Stimulated activated CD4-positive, alpha-beta T cell treated with anti-CD3 and anti-CD28 coated beads, Interleukin-15, amount 100 ng/mL, for 48 hours (primary cell): ENCODE measurements around the gene SYNE1.

ENCODE experiments used
- DNase-seq, 2 donors: peaks; one replicate each; pipeline ENCODE4 v3.0.0-alpha.2; 2020; ENCODE audit warnings: low read depth in 2 of 2

Gene SYNE1

DNA sequence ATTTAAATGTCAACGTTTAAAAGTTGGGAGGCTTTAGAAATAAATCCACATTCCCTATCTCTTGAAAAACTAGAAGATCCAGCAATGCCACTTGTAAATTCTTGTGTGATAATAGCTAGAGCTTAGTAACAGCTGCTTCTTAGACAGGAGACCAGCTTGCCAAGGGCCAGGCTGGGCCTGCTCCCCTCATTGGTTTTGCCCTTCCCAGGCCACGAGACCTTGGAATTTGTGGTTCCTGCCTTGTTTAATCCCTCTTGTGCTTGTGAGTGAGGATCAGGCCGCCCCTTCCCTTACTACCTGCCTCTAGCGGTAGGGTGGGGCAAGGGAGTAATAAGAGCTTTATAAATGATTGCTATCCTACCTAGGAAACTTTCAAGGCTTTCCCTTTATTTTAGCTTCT lies 363.5 kb downstream of the SYNE1 start:
- no peak for DNase-seq

DNA sequence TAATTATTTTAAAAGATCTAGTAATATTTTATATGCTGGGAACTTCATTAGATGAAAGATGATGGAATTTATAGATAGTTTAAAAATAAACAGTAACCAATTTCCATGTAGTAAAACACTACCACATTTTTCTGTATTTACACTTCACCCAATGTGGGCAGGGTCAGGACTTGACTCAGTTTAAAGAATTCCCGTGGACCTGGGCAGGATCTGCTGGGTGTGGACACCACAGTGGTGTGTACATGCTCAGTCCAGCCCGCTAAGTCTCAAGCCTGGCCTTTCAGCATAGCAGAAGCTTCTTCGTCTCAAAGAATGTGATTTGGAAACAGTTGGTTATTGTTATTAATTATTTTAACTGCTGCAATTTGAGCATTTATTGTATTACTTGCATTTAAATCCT lies 364.2 kb downstream of the SYNE1 start:
- DNase-seq, result no peak

DNA sequence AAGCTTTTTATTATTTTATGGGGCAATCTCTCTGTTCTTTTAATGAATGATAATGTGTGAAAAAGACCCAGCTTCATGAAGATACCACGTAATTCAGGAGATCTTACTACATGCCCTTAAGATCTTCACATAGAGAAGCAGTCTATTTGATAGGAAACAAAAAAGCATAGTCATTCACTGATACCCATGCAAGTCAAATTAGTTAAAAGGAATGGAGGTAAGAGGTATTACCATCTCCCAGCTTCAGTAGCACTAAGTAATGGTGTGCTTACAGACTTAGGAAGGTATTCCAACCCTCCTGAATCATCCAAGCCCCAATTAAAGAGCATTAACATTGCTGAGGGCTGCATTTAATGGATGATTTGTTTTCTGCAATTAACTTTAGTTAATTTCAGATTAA lies 364.7 kb downstream of the SYNE1 start:
- no peak for DNase-seq

DNA sequence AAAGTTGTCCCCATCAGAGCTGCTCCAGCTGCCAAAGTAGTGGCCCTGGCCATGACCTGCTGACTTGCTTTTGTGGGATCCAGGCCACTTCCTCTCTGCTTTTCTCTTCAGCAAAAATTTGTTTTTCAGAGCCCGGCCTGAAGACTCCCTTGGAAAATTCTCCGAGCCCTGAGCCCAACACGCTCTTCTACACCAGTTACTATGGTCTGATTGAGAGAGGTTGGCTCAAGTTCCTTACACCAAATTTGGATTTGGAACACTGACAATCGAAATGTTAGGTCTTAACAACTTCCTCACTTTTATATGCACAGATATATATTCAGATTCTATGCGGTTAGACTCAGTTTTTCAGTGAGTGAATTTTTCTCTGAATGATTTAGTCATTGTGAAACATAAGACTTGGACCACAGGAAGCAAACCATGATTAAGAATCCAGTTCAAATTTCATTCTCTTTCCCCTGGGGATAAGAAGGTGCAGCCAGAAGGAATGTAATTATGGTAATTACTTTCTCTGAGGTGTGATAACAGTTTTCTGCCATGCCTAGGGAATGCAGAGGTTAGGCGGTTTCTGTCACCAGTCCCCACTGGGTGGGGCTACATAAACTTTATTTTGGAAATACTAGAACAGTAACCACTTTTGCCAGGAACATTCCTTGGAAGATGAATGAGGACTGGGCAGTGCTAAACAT lies 365.2 kb downstream of the SYNE1 start:
- no peak for DNase-seq

DNA sequence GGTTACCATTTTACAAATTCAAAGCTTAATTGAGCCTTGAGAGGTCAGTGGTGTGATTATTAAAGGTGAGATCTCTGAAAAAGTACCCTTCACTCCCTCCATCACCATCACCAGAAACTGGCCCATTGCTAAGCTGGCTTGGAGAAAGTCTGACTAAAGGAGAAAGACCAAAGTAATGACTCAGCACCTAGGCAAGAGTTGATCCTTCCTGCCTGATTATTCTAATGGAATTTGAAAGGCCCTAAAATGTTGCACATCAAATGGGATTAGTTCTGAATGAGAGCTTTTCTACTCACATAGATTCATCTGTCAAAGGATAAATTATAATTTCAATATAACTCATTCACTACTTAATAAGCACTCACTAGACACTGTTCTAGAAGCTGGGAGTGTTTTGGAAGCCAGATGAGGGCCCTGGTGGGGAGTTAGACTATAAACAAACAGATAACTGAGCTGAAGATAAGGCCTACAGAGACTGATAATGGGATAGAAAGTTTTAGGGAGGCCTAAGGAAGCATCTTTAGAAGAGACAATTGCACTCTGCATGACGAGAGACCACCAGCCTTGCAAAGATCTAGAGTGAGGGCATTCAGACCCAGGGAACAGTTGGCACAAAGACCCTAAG lies 366.7 kb downstream of the SYNE1 start:
- no peak for DNase-seq

DNA sequence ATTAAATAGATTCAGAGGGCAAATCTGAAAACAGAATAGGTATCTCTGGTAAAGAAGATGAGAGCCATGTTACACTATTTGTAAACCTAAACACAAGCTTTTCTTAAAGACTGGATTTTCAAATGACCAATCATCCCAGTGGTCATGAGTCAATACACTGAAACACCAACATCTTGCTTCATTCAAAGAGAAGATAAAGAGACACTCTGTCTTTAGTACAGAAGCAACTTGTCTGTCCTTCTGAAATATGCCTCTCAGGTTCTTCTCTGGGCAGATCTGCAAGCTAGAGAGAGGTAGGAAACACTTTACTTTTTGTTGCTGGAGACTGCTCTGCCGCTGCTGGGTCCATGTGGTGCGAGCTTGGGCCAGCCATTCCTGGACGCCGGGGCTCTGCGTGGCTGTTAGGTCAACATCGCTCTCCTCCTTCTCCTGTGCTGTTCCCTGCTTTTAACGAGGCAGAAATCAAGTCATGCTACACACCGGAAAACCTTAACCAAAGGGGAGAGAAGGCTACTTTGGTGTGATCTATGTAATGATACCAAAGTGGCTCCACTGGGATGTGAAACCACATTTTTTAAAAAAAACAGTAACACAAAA lies 368.2 kb downstream of the SYNE1 start:
- no peak for DNase-seq

DNA sequence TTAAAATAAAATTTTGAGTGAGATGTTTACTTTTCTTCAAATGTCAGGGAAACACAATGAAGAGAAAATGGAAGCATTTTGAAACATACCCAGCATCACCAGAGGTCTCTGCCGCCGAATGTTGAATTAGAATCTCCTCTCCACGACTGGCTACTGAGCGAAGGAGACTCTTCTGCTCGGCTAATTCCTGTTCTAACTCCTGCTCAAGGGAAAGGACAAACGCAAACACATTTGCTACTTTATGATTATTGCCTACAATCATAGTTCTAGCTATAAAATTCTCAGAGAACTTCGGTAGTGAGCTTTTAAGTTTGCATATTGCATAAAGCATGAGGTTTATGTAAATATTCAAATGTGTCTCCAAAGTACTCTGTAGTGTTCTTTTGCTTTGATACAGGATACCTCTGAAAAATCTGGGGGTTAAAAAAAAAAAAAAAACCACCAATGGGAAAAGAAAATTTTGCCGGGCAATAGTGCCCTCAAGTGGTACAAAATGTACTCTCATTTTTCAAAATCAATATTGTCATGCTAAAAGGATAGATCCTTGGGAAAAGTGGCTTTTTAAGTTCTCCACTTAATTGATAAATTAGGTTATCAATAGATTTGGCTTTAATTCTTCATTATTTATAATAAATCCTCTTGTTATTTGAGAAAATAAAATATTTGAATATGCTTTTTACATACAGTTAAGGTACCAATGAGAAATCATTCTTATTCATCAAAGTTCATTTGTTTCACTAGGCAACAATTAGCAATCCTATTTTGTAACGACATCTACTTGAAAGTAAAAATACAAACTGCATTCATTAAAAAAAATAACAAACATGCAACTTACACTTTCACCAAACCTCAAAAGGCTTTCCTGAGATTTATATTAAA lies 369.0 kb downstream of the SYNE1 start:
- peak in 1 of 2 donors; percentile 14 for DNase-seq

DNA sequence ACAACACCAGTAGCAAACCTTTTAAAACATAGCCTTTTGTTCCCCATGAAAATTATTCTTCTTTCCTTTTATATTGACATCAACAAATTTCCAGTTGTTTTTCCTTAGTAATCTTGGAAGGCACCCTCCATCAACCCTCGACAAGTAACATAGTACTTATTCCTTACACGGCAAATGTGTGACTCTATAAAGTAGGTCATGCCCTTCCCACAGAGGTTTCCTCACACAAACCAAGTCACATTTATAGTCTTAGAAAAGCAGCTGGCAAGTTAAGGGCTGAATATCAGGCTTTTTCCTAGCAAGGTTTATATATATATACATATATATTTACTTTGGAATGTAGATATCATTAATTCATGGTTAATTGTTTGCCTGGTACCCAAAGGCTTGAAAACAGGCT lies 371.5 kb downstream of the SYNE1 start:
- DNase-seq, result no peak

DNA sequence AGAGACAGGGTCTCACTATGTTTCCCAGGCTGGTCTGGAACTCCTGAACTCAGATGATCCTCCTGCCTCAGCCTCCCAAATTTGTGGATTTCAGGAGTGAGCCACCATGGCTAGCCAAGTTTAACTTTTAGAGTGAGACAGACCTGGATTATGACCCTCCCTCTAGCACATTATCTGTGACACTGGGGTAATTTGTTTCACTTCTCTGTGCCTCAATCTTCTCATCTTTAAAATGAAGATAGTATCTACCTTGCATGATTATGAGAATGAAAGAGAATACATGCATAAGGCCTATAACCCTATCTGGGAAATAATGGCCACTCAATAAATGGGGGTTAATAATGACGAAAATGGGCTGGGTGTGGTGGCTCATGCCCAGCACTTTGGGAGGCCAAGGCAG lies 373.6 kb downstream of the SYNE1 start:
- no peak for DNase-seq

DNA sequence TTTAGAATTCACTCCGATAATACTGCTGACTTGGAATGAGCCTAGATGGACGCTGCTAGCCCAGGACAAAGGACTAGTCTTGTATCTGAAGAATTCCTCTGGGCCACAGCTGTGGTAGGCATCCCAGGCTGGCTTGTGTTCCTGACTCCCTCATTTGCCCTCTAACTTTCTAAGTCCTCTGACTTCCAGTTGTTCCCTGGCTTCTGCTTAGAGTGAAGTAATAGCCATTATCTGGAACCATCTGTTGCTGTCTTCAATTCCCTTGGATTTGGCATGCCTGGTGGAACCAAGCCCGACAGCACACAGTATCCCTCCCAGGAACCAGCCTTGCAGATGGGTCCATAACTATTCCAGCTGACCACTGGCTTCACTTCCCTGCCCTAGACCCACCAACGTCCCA lies 376.0 kb downstream of the SYNE1 start:
- no peak for DNase-seq

DNA sequence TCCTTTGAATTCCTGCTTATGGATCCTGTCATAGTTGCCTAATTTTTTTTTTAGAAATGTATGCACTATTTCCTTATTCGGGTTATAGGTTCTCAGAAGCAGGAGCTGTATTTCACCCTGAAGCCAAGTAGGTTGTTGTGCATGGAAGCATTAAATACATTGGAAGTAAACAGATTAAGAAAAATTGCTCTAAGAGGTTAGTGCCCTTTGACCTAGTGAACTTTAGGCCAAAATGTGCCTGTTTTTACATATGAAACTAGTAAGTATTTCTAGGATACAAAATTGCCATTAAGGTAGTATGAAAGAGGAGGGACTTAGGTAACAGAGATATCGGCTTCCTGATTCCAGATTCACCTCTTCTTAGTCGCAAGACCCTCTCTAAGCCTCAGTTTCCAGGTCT lies 377.9 kb downstream of the SYNE1 start:
- DNase-seq, result no peak

DNA sequence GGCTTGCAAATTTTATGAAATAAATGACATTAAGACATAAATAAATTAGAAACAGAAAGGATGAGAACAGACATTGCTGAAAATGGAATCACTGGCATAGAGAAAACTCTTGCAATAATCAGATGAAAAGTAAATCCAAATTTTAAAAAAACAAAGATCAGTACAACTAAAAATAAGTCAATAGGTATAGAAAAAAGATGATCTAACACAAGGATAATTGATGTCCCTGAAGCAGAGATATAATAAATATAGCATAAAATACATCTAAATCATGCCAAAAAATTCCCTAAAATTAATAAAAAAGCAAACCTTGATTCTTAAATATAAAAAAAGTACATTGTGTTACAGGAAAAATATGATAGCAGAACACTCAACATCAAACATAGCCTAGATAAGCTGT lies 379.6 kb downstream of the SYNE1 start:
- DNase-seq, result no peak

DNA sequence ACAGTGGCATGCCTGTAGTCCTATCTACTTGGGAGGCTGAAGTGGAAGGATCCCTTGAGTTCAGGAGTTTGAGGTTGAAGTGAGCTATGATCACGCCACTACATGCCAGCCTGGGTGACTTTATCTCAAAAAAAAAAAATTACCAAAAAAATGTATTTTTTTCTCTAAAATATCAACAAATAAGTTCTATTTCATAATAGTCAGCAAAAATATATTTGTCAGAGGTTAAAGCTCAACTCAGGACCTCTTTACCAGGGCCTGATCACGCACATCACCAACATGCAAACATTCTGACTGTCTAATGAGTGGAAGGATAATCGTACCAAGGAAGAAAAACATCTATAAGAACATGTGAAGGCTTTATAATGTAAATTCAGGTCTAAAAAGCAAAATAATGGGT lies 387.0 kb downstream of the SYNE1 start:
- no peak for DNase-seq

DNA sequence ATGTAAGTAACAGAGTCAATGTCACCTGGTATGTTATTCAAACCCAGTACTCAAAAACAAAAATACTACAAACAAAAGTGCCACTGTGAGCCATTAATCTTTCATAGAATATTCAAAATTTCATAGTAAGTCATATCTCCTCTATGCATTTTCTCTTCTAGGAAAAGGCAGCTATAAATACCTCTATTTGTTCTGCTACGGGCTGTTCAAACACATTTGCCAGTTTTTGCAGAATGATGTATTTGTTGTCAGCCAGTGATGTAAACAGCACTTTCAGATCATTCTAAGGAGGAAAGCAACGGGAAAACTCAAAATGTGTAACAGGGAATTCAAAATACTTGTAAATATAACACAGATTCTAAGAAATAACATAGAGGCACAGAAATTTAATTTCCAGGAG lies 388.2 kb downstream of the SYNE1 start:
- no peak for DNase-seq

DNA sequence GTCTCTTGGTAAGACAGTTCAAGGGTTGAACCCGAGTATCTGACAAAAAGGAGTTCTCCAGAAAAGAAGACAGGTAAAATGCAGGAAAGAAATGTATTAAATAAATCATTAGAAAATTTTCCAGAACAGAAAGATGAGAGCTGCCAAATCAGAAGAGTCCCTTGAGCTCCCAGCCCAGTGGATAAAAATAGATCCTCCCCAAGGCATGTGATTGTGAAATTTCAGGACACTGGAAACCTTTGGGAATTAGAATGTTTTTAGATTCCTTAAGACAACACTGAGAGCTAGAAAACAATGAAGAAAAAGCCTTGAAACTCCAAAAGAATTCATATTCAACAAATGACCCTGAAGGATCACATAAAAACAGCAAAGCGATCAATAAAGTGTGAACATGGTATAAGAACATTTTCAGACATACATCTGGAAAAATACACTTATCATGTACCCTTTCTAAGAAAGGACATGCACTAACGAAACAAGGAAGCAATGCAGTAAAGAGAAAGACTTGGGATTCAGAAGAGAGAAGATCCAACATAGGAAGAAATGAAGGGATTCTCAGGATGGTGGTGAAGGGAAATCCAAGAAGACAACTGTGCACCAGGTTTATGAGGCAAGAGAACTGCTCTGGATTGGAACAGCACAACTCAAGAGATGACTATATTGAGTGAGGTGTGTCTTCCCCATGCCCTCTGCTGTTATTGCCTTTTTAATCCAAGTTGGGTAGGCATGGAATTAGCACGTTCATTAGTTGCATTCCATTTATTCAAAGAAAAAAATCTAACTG lies 390.4 kb downstream of the SYNE1 start:
- no peak for DNase-seq

DNA sequence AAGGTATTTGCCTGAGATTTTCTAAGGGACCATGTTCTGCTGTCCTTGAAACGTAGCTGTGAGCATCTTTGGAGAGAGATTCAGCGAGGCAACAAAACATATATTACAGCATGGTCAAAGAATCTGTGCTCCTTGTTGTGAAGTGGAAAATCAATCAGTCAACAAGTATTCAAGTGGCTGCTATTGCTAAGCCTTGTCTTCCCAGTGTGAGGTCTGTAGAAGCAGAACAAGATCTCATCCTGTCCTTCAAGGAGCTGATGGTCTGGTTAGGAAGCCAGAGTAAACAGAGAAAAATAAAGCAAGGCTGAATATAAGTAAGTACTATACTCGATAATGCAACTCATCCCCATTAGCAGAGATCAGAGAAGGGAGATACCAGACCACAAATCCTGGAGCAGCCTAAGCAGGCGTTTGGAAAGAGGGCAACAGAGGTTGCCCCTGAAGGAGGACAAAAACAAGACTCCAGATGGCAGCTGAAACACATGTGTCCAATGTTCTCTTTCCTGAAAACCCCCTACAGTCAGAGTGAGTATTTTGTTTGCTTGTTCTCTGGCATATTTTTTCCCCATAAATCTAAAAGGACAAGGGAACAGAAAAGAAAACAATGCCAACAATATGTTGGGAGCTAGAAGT lies 392.0 kb downstream of the SYNE1 start:
- DNase-seq, result no peak

DNA sequence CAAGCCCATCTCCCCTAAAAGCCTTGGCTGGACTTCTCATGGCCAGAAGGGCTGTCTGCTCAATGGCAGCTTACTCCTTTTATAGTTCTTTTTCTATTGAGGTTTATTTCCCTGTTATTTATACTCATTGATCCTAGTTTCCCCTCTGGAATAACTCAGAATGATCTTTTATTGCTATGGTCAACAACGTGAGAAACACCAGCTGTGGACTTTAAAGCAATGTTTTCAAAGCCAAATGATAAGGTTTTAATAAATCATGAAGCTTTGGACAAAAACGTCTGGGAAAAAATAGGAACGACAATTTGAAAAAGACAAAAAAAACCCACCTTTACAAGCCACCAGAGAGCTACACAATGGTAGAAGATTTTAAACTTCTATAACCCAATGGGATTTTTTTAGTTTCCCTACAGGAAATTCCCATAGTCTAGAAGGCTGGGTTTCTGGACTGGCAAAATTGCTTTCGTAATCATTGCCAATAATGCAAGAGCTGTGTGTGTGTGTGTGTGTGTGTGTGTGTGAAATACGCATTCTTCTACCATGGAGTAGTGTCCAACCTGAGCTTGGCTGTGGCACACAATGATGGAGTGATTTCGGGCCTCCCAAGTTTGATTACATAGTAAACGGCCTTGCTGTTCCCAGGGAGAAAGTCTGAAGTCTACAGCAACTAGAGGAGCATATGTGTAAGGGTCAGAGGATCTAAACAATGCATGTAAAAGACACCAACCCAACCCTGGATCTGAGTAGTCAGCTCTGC lies 396.0 kb downstream of the SYNE1 start:
- no peak for DNase-seq

DNA sequence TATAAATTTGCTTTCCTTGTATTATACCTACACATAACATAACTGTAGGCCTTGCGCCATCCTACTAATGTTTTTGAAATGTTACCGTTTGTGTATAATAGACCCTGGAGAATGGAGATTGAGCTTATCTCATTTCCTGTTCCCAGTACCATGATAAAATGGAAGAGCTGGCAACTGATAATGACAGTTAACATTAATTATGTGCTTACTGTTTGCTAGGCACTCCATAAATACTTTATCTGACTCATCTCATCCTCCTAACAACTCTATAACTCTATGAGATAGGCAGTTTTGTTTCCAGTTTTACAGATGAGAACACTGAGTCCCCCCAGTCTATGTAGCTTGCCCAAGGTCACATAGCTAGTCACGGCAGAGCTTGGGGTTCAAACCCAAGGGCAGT lies 396.7 kb downstream of the SYNE1 start:
- DNase-seq, result no peak

DNA sequence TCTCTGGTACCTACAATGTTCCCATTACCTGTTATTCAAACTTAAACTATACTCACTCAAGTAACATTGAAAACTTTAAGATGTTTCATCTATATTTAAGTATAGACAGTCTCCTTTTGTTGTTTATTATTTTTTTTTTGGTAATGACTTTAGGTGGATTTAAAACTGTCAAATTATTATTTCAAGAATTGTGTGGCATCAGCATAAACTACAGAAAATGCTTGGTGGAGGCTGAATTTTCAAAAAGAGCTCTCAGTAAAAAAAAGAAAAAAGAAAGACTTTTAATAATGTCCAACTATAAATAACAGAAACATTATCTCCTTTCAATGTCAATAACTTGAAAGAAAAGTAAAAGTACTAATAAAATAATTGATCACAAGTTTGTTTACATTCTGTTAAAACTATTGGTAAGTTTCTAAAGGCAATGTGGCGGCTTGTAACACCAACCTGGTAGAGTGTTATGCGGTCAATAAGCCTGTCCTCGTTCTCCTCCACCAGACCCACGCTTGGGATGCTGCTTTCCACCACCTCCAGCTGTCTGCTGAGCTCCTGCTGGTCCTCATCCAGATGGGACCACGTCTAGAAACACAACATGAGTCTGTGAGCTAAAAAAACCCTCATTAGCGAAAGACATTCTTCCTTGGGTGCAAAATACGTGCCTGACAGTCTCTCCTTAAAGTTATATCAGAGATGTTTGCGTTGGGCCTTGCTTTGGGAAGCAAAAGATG lies 400.6 kb downstream of the SYNE1 start:
- no peak for DNase-seq
